ENCODE results near the gene PTPRE. TPM values are rescaled to one million over a fixed set of nuclear protein-coding genes. Genes with fewer than 3 reads are reported as not detected.

The PTPRE gene
- polyA plus RNA-seq, 1 of the 3 experiments (the other 2 are of a cell fraction), result 11.8 TPM

GRCh38 chr10:127996586-127996985, 89.7 kb downstream of the PTPRE start:
- CTCF ChIA-PET, result interaction anchor here (1.0 to 2.8 kb wide), 4 partner anchors 14 to 89 kb away, joined by 3 to 11 read pairs (median 5); partner anchors contain the start of gene PTPRE
- no peaks in the 10 kb centered on the region for H3K79me2 ChIP-seq (ENCODE audit: insufficient read depth)
- 95% methylated on average over 5 of the region's 5 CpGs for WGBS (ENCODE audit: low lambda C conversion rate)

GRCh38 chr10:127997271-127997670, 90.4 kb downstream of the PTPRE start:
- TF ChIP-seq FOXJ3 (CRISPR knock-in tag; IDR thresholded peaks at IDR 0.05) (no peak), FOXM1 (IDR thresholded peaks at IDR 0.05; ENCODE audit: low read depth) (no peak), EZH2phosphoT487 (IDR thresholded peaks at IDR 0.05; ENCODE audit: borderline replicate concordance, low read depth) (no peak), ZBTB33 (IDR thresholded peaks at IDR 0.05; ENCODE audit: borderline replicate concordance, low read depth) (no peak), GATA2 (CRISPR knock-in tag; IDR thresholded peaks at IDR 0.05) (no peak), RCOR1 (IDR thresholded peaks at IDR 0.05; ENCODE audit: low read length) (no peak), TCF12 (IDR thresholded peaks at IDR 0.05) (no peak), MAX (IDR thresholded peaks at IDR 0.05; ENCODE audit: low read depth) (no peak)
- no peaks in the 10 kb centered on the region for H3K36me3 ChIP-seq (replicated peaks in 1 of 2; ENCODE audit: control insufficient read depth in 1 of 2, insufficient read depth in 2 of 2, low read length in 1 of 2)

More at GRCh38 chr10:127996586-127996985, 89.7 kb downstream of the PTPRE start:
- Histone ChIP-seq H2AFZ (ENCODE audit: low read depth) (no peak overlapping the region), H3K4me2 (no peak overlapping the region), H3K9me2 (no peaks in the 10 kb centered on the region), H3K27me3 (ENCODE audit: insufficient read depth) (no peaks in the 10 kb centered on the region), H3K9ac (no peak overlapping the region), H3K36me3 (replicated peaks in 1 of 2; ENCODE audit: control insufficient read depth in 1 of 2, insufficient read depth in 2 of 2, low read length in 1 of 2) (no peaks in the 10 kb centered on the region), H3F3A (replicated peaks; ENCODE audit: insufficient read depth) (peaks cover 4% of the 10 kb centered on the region), H3K27ac (ENCODE audit: low read depth in 2 of 2, low read length in 1 of 2) (no peak overlapping the region), H3K4me3 (ENCODE audit: low read depth in 2 of 2, low read length in 1 of 2) (no peak overlapping the region), H3K4me1 (ENCODE audit: control insufficient read depth in 1 of 2, insufficient read depth in 2 of 2, low read depth in 1 of 2, low read length in 1 of 2) (peaks cover 14 to 15% of the 10 kb centered on the region in 2 experiments; a peak in 2 of 4 replicates), H3K9me3 (no peaks in the 10 kb centered on the region), H4K20me1 (ENCODE audit: insufficient read depth) (no peaks in the 10 kb centered on the region)
- no peak for DNase-seq
- TF ChIP-seq JUND (IDR thresholded peaks at IDR 0.05), result no peak
- POLR2A ChIA-PET, result no interaction called here

GRCh38 chr10:127997937-127998336, 91.0 kb downstream of the PTPRE start:
- no peak overlapping the region for H3K4me3 ChIP-seq (ENCODE audit: low read depth in 2 of 2, low read length in 1 of 2)
- H3F3A ChIP-seq (replicated peaks; ENCODE audit: insufficient read depth), result no peaks in the 10 kb centered on the region
- no peak overlapping the region for H3K27ac ChIP-seq (ENCODE audit: low read depth in 2 of 2, low read length in 1 of 2)
- H3K9ac ChIP-seq, result no peak overlapping the region
- WGBS (ENCODE audit: low lambda C conversion rate), result 81% methylated on average over 8 of the region's 8 CpGs
- no peaks in the 10 kb centered on the region for H3K36me3 ChIP-seq (replicated peaks in 1 of 2; ENCODE audit: control insufficient read depth in 1 of 2, insufficient read depth in 2 of 2, low read length in 1 of 2)
- no peaks in the 10 kb centered on the region for H3K27me3 ChIP-seq (ENCODE audit: insufficient read depth)
- H3K9me3 ChIP-seq, result no peaks in the 10 kb centered on the region
- no peak overlapping the region for H2AFZ ChIP-seq (ENCODE audit: low read depth)
- ChIA-PET POLR2A (no interaction called here), CTCF (interaction anchor here (0.6 to 6.6 kb wide), 3 partner anchors 14 to 92 kb away, joined by 4 to 34 read pairs (median 31); partner anchors contain the start of gene PTPRE)
- H3K4me2 ChIP-seq, result no peak overlapping the region
- no peaks in the 10 kb centered on the region for H3K79me2 ChIP-seq (ENCODE audit: insufficient read depth)
- peak; percentile 60 for DNase-seq
- peaks cover 9 to 10% of the 10 kb centered on the region in 2 experiments; a peak in 1 of 4 replicates for H3K4me1 ChIP-seq (ENCODE audit: control insufficient read depth in 1 of 2, insufficient read depth in 2 of 2, low read depth in 1 of 2, low read length in 1 of 2)
- H3K9me2 ChIP-seq, result no peaks in the 10 kb centered on the region
- H4K20me1 ChIP-seq (ENCODE audit: insufficient read depth), result no peaks in the 10 kb centered on the region
- TF ChIP-seq IRF3 (IDR thresholded peaks at IDR 0.05; ENCODE audit: low read depth, low read length) (no peak), ELF1 (IDR thresholded peaks at IDR 0.05) (no peak), EP300 (IDR thresholded peaks at IDR 0.05; ENCODE audit: borderline replicate concordance in 1 of 2, low read depth in 1 of 2, low read length in 1 of 2) (no peak), FOXM1 (IDR thresholded peaks at IDR 0.05; ENCODE audit: low read depth) (no peak), YY1 (IDR thresholded peaks at IDR 0.05; ENCODE audit: low read depth) (no peak), RCOR1 (IDR thresholded peaks at IDR 0.05; ENCODE audit: low read length) (no peak), SIN3A (IDR thresholded peaks at IDR 0.05; ENCODE audit: borderline replicate concordance, low read depth, low read length) (no peak), REST (IDR thresholded peaks at IDR 0.05; ENCODE audit: low read depth, low read length) (no peak)

More at GRCh38 chr10:127997271-127997670, 90.4 kb downstream of the PTPRE start:
- 77% methylated on average over 4 of the region's 4 CpGs for WGBS (ENCODE audit: low lambda C conversion rate)
- Histone ChIP-seq H4K20me1 (ENCODE audit: insufficient read depth) (no peaks in the 10 kb centered on the region), H3K4me2 (no peak overlapping the region), H3K9me3 (no peaks in the 10 kb centered on the region), H3K9me2 (no peaks in the 10 kb centered on the region), H3K27ac (ENCODE audit: low read depth in 2 of 2, low read length in 1 of 2) (no peak overlapping the region), H3K79me2 (ENCODE audit: insufficient read depth) (no peaks in the 10 kb centered on the region), H3K9ac (no peak overlapping the region), H3K4me1 (ENCODE audit: control insufficient read depth in 1 of 2, insufficient read depth in 2 of 2, low read depth in 1 of 2, low read length in 1 of 2) (peaks cover 9 to 10% of the 10 kb centered on the region in 2 experiments; a peak in 1 of 4 replicates), H2AFZ (ENCODE audit: low read depth) (no peak overlapping the region), H3F3A (replicated peaks; ENCODE audit: insufficient read depth) (no peaks in the 10 kb centered on the region), H3K4me3 (ENCODE audit: low read depth in 2 of 2, low read length in 1 of 2) (no peak overlapping the region), H3K27me3 (ENCODE audit: insufficient read depth) (no peaks in the 10 kb centered on the region)
- DNase-seq, result no peak
- POLR2A ChIA-PET, result no interaction called here
- CTCF ChIA-PET, result interaction anchor here (4.7 to 6.6 kb wide), 2 partner anchors 14 to 91 kb away, joined by 31 to 34 read pairs; partner anchors contain the start of gene PTPRE
